C4-2B (cell line): ENCODE results near the gene POTEJ.
"Not testable (repeated sequence)": the region's sequence is repeated elsewhere in the genome, so short reads cannot be mapped to it uniquely, and the experiment has no call there.

Experiments
- ZFX ChIP-seq: fragments of 450-650 bp; IDR thresholded peaks from 2 replicates; pipeline ENCODE4 v1.6.1; 2017
- TF ChIP-seq, protein P1 (sequence below): fragments of 450-650 bp; conservative IDR thresholded peaks from 2 replicates; pipeline ENCODE4 v1.5.1; 2017; ENCODE audit warnings: mild to moderate bottlenecking

DNA sequence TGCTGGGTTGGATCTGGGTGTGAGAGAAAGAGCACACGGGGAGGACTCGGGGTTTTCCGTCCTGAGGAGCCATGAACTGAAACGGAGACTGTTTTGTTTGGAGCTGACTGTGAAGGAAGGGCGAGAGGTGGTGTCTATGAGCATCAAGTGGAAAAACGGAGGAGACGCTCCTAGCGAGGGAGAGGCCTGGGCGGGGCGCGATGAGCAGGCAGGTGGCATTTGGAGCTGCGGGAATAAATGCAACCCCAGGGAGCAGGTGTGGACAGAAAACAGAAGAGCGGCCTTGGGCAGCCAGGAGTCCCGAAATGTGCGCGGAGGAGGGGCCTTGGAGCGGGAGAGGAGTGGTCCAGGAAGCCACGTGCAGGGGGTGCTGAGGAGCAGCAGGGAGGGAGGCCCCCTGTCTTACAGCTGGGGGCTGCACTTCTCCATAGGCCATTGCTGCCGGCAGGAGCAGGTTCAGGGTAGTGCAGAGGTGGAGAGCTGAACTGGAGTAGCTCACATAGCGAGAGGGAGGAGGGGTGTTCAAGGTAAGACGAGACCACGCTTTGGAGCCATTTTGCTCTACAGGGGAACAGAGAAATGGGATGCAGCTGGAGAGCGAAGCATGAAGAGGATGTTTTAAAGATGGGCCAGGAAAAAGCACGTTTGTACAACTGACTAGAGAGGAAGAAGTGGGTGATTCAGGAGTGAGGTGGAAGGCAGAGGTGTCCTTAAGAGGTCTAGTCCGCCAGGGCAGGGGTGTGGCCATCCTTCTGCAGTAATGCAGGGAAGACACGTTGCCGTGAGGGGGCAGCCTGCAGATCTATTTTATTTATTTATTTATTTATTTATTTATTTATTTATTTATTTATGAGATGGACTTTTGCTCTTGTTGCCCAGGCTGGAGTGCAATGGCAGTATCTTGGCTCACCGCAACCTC lies 2.0 kb upstream of the POTEJ start:
- TF ChIP-seq, protein P1, sequence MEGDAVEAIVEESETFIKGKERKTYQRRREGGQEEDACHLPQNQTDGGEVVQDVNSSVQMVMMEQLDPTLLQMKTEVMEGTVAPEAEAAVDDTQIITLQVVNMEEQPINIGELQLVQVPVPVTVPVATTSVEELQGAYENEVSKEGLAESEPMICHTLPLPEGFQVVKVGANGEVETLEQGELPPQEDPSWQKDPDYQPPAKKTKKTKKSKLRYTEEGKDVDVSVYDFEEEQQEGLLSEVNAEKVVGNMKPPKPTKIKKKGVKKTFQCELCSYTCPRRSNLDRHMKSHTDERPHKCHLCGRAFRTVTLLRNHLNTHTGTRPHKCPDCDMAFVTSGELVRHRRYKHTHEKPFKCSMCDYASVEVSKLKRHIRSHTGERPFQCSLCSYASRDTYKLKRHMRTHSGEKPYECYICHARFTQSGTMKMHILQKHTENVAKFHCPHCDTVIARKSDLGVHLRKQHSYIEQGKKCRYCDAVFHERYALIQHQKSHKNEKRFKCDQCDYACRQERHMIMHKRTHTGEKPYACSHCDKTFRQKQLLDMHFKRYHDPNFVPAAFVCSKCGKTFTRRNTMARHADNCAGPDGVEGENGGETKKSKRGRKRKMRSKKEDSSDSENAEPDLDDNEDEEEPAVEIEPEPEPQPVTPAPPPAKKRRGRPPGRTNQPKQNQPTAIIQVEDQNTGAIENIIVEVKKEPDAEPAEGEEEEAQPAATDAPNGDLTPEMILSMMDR = not testable (repeated sequence)
- TF ChIP-seq ZFX = not testable (repeated sequence)
